Lung (tissue), 12 donors: ENCODE measurements around the gene HIGD2A. TPM values are rescaled to one million over a fixed set of nuclear protein-coding genes. Genes with fewer than 3 reads are reported as not detected.

Experiments
- ATAC-seq: fragments of 200-7000 bp; cut with Tn5 transposase; one replicate; pipeline ENCODE4 v1.9.1; 2020; ENCODE audit warnings: moderate number of reproducible peaks; ENCODE audit not compliant: insufficient read depth, low FRiP score
- DNase-seq, 3 donors: peaks; one replicate each; pipeline ENCODE4 v3.0.0-alpha.2; 2013 to 2017
- H3K27ac ChIP-seq, 2 donors: one replicate each; pipeline ENCODE4 v1.5.1; 2013; ENCODE audit warnings: mild to moderate bottlenecking in 2 of 2, moderate library complexity in 2 of 2, control low read depth in 1 of 2, inconsistent platforms in 1 of 2, low read depth in 1 of 2, low read length in 1 of 2
- H3K27me3 ChIP-seq, 3 donors: one replicate each; pipeline ENCODE4 v1.5.1; 2013; ENCODE audit warnings: low read length in 2 of 3; ENCODE audit not compliant: control insufficient read depth in 3 of 3, insufficient read depth in 3 of 3
- H3K36me3 ChIP-seq, 4 donors: one replicate each; pipeline ENCODE4 v1.5.1; 2013; ENCODE audit warnings: low read length in 4 of 4, mild to moderate bottlenecking in 1 of 4, moderate library complexity in 1 of 4; ENCODE audit not compliant: control insufficient read depth in 4 of 4, insufficient read depth in 4 of 4
- H3K4me1 ChIP-seq, 5 donors: one replicate each; pipeline ENCODE4 v1.5.1; 2013; ENCODE audit warnings: low read length in 5 of 5, mild to moderate bottlenecking in 2 of 5, moderate library complexity in 1 of 5; ENCODE audit not compliant: control insufficient read depth in 5 of 5, insufficient read depth in 5 of 5
- H3K4me3 ChIP-seq: one replicate; pipeline ENCODE4 v1.5.1; 2013; ENCODE audit warnings: mild to moderate bottlenecking, control low read depth, moderate library complexity
- H3K9ac ChIP-seq, 2 donors: one replicate each; pipeline ENCODE4 v1.5.1; 2013; ENCODE audit warnings: low read length in 2 of 2, control low read depth in 1 of 2; ENCODE audit not compliant: insufficient read depth in 1 of 2
- H3K9me3 ChIP-seq, 4 donors: one replicate each; pipeline ENCODE4 v1.5.1; 2013; ENCODE audit warnings: low read length in 3 of 4, mild to moderate bottlenecking in 1 of 4, moderate library complexity in 1 of 4; ENCODE audit not compliant: control insufficient read depth in 4 of 4, insufficient read depth in 3 of 4
- CTCF ChIP-seq: IDR thresholded peaks from 2 replicates; pipeline ENCODE4 v1.5.1; 2012; ENCODE audit warnings: mild to moderate bottlenecking; ENCODE audit errors: control extremely low read depth, extremely low read depth
- WGBS, 2 donors: extraction: QIAGEN DNeasy Blood & Tissue Kit; methylation state at CpG; one replicate each; pipeline ENCODE4 v1.1.7; 2013; 5-methylcytosine and 5-hydroxymethylcytosine counted together
- polyA plus RNA-seq, 2 donors: library from polyadenylated mRNA; stranded (reverse); fragments of 200-250 nt; gene quantifications; one replicate each; pipeline ENCODE4 v1.2.1, GENCODE V29; 2013
- total RNA-seq, 2 donors: library from RNA; depleted of rRNA in 1 of 2; stranded (reverse); fragments of >200 nt in 1 of 2; gene quantifications; one replicate each; pipeline ENCODE4 v1.2.1, GENCODE V29; 2014 to 2021
- donor health status: control.
- donor health status: control.
- donor health status: Bipolar disorder and iron deficiency.
- donor health status: healthy.
- donor health status: DM: yes; HTN: yes; CAD: no.

The HIGD2A gene
- total and polyA plus RNA-seq, 4 donors: 71.2 to 190 (median 108) TPM

GRCh38 chr5:176425791-176426190 lies 37.2 kb downstream of the HIGD2A start:
- ATAC-seq (no peak), DNase-seq (no peak)
- Histone ChIP-seq H3K27ac (no peak overlapping the region), H3K9me3 (no peaks in the 10 kb centered on the region), H3K36me3 (no peaks in the 10 kb centered on the region), H3K4me1 (no peaks in the 10 kb centered on the region), H3K9ac (no peak overlapping the region), H3K27me3 (no peaks in the 10 kb centered on the region), H3K4me3 (no peak overlapping the region)
- whole genome bisulfite sequencing, 2 donors: 77 to 91% methylated on average over 1 of the region's 1 CpG
- no peak for TF ChIP-seq CTCF

- Histone ChIP-seq H3K4me3 (no peak overlapping the region), H3K9ac (no peak overlapping the region), H3K27me3 (no peaks in the 10 kb centered on the region), H3K4me1 (no peaks in the 10 kb centered on the region), H3K27ac (no peak overlapping the region), H3K9me3 (no peaks in the 10 kb centered on the region), H3K36me3 (no peaks in the 10 kb centered on the region)
- no peak for TF ChIP-seq CTCF
- DNase-seq (no peak), ATAC-seq (no peak)
- WGBS, 2 donors: 91 to 95% methylated on average over 1 of the region's 1 CpG
Measured at GRCh38 chr5:176426876-176427275, 38.3 kb downstream of the HIGD2A start.

- ATAC-seq (no peak), DNase-seq (no peak)
- H3K4me3 ChIP-seq: no peak overlapping the region
- no peak overlapping the region for H3K27ac ChIP-seq
- H3K36me3 ChIP-seq: no peaks in the 10 kb centered on the region
- TF ChIP-seq CTCF: no peak
- no peaks in the 10 kb centered on the region for H3K27me3 ChIP-seq
- H3K4me1 ChIP-seq: no peaks in the 10 kb centered on the region
- 70 to 73% methylated on average over 4 of the region's 4 CpGs for WGBS, 2 donors
- H3K9me3 ChIP-seq: no peaks in the 10 kb centered on the region
- H3K9ac ChIP-seq: no peak overlapping the region
Measured at GRCh38 chr5:176427971-176428370, 39.4 kb downstream of the HIGD2A start.

GRCh38 chr5:176429972-176430371 lies 41.4 kb downstream of the HIGD2A start:
- no peaks in the 10 kb centered on the region for H3K9me3 ChIP-seq
- no peak for TF ChIP-seq CTCF
- no peak overlapping the region for H3K9ac ChIP-seq
- H3K36me3 ChIP-seq: no peaks in the 10 kb centered on the region
- H3K27me3 ChIP-seq: no peaks in the 10 kb centered on the region
- WGBS, 2 donors: 66 to 87% methylated on average over 4 of the region's 4 CpGs
- no peak for ATAC-seq
- no peak overlapping the region for H3K4me3 ChIP-seq
- no peak for DNase-seq
- no peaks in the 10 kb centered on the region for H3K4me1 ChIP-seq
- no peak overlapping the region for H3K27ac ChIP-seq
